Measurements from ENCODE around the gene HSPBP1.

GRCh38 chr19:55275851-55276719, 3.8 kb downstream of the HSPBP1 start:
- no peak for TF ChIP-seq CTCF (IDR thresholded peaks at IDR 0.05; ENCODE audit: low read length)
- no peak for TF ChIP-seq EZH2 (IDR thresholded peaks at IDR 0.05; ENCODE audit: borderline replicate concordance, low read length)
